Endothelial cell of umbilical vein (primary cell): ENCODE measurements around the gene DNAJC2. TPM values are rescaled to one million over a fixed set of nuclear protein-coding genes. Genes with fewer than 3 reads are reported as not detected.

Experiments
- BruUV-seq: library from RNA; stranded (reverse); fragments of 400-500 nt; replicated peaks from 2 replicates; lab custom pipeline; 2021; lab: Mats Ljungman, UMichigan
- CTCF ChIA-PET: fragments of 300-600, 350-600 bp; sonication (Branson Sonifier 250); formaldehyde crosslinking; loops from one replicate; lab custom pipeline; 2021; ENCODE audit warnings: antibody characterized with exemption, inconsistent platforms; lab: Charles Lee
- POLR2A ChIA-PET: fragments of 300-600, 350-600 bp; sonication (Branson Sonifier 250); formaldehyde crosslinking; loops from one replicate; lab custom pipeline; 2021; ENCODE audit warnings: antibody characterized with exemption, inconsistent platforms; lab: Charles Lee
- DNase-seq: peaks from one replicate; pipeline ENCODE4 v3.0.0-alpha.2; 2011; ENCODE audit warnings: low read depth, low spot score
- FAIRE-seq: peaks from 2 replicates; lab custom pipeline; 2011; peaks lifted over from hg19 to GRCh38; lab: Jason Lieb, UNC
- H2AFZ ChIP-seq: 2 replicates; pipeline ENCODE4 v1.6.0; 2012; ENCODE audit warnings: low read depth, low read length, control low read depth, inconsistent platforms
- H3K27ac ChIP-seq: 2 replicates; pipeline ENCODE4 v1.5.1; 2011; ENCODE audit warnings: low read depth, mild to moderate bottlenecking, control low read depth, low read length, moderate library complexity; ENCODE audit not compliant: insufficient read depth
- H3K27me3 ChIP-seq, 2 experiments: 2 replicates each; pipeline versions ENCODE4 v1.6.0 to v1.6.1; 2011; ENCODE audit warnings: low read length in 2 of 2, mixed read lengths in 1 of 2; ENCODE audit not compliant: control insufficient read depth in 2 of 2, insufficient read depth in 2 of 2
- H3K36me3 ChIP-seq, 2 experiments: 2 replicates in 1 of 2; 3 replicates in 1 of 2; pipeline ENCODE4 v1.5.1; 2011; ENCODE audit warnings: low read length in 2 of 2, mild to moderate bottlenecking in 1 of 2, moderate library complexity in 1 of 2; ENCODE audit not compliant: control insufficient read depth in 2 of 2, insufficient read depth in 2 of 2; ENCODE audit errors: extremely low read depth in 1 of 2
- H3K4me1 ChIP-seq: 3 replicates; pipeline ENCODE4 v1.5.1; 2011; ENCODE audit warnings: mild to moderate bottlenecking, low read length; ENCODE audit not compliant: control insufficient read depth, insufficient read depth; ENCODE audit errors: extremely low read depth
- H3K4me2 ChIP-seq: 2 replicates; pipeline ENCODE4 v1.6.1; 2011; ENCODE audit warnings: low read length, control low read depth, mixed read lengths; ENCODE audit not compliant: insufficient read depth
- H3K4me3 ChIP-seq, 3 experiments: fragments of 200-600 bp in 1 of 3; sonication (generic), shearing (Covaris generic) in 1 of 3; replicated peaks in 1 of 3; 2 replicates each; pipeline ENCODE4 v1.5.1; 2011 to 2016; ENCODE audit warnings: control low read depth in 3 of 3, low read length in 3 of 3, mild to moderate bottlenecking in 2 of 3, inconsistent platforms in 1 of 3, low read depth in 1 of 3, moderate library complexity in 1 of 3; ENCODE audit not compliant: insufficient read depth in 1 of 3
- H3K79me2 ChIP-seq: 2 replicates; pipeline ENCODE4 v1.6.0; 2012; ENCODE audit warnings: low read length, inconsistent platforms; ENCODE audit not compliant: control insufficient read depth, insufficient read depth
- H3K9ac ChIP-seq: replicated peaks from 2 replicates; pipeline ENCODE3; 2011; ENCODE audit warnings: low read length, control low read depth; ENCODE audit not compliant: insufficient read depth; ENCODE audit errors: extremely low read depth
- H3K9me1 ChIP-seq: replicated peaks from 3 replicates; pipeline ENCODE4 v1.6.0; 2011; ENCODE audit warnings: mild to moderate bottlenecking, low read length; ENCODE audit not compliant: control insufficient read depth, insufficient read depth; ENCODE audit errors: extremely low read depth
- H3K9me3 ChIP-seq: replicated peaks from 2 replicates; pipeline ENCODE4 v1.5.1; 2012; ENCODE audit warnings: low read length, inconsistent platforms; ENCODE audit not compliant: control insufficient read depth, insufficient read depth
- H4K20me1 ChIP-seq: replicated peaks from 2 replicates; pipeline ENCODE3; 2011; ENCODE audit warnings: mild to moderate bottlenecking, low read length; ENCODE audit not compliant: control insufficient read depth, insufficient read depth; ENCODE audit errors: extremely low read depth
- CTCF ChIP-seq, 2 donors: IDR thresholded peaks; 1 replicate in 1 of 2; 2 replicates in 1 of 2; pipeline ENCODE4 v1.5.1; 2011; ENCODE audit warnings: low read length in 2 of 2, mild to moderate bottlenecking in 2 of 2, moderate library complexity in 2 of 2, control low read depth in 1 of 2, inconsistent platforms in 1 of 2, low read depth in 1 of 2; ENCODE audit not compliant: insufficient read depth in 1 of 2; ENCODE audit errors: extremely low read depth in 1 of 2
- EZH2 ChIP-seq: IDR thresholded peaks from 2 replicates; pipeline ENCODE4 v1.6.1; 2012; ENCODE audit warnings: borderline replicate concordance, low read depth, mild to moderate bottlenecking, moderate library complexity, low read length, inconsistent platforms; ENCODE audit not compliant: severe bottlenecking
- FOS ChIP-seq: IDR thresholded peaks from 2 replicates; pipeline ENCODE4 v1.6.1; 2011; ENCODE audit warnings: mild to moderate bottlenecking, low read length, moderate library complexity, borderline replicate concordance; ENCODE audit not compliant: insufficient read depth
- GATA2 ChIP-seq: IDR thresholded peaks from 2 replicates; pipeline ENCODE4 v1.7.0; 2011; ENCODE audit warnings: low read depth, mild to moderate bottlenecking, moderate library complexity, mixed read lengths, low read length; ENCODE audit not compliant: insufficient read length, insufficient read depth
- JUN ChIP-seq: IDR thresholded peaks from 2 replicates; pipeline ENCODE4 v1.6.1; 2011; ENCODE audit warnings: borderline replicate concordance, low read depth; ENCODE audit not compliant: insufficient read length, insufficient read depth
- MYC ChIP-seq: IDR thresholded peaks from one replicate; pipeline ENCODE4 v1.6.1; 2011; ENCODE audit warnings: mild to moderate bottlenecking, low read depth, low read length
- POLR2A ChIP-seq: IDR thresholded peaks from 2 replicates; pipeline ENCODE4 v1.6.1; 2012; ENCODE audit warnings: low read depth, mild to moderate bottlenecking, control low read depth, low read length
- POLR2AphosphoS5 ChIP-seq: IDR thresholded peaks from 2 replicates; pipeline ENCODE4 v1.6.1; 2012; ENCODE audit warnings: low read depth, mild to moderate bottlenecking, control low read depth, low read length, moderate library complexity; ENCODE audit not compliant: insufficient read depth
- dilution Hi-C: fragments of 300-500 bp; cut with MboI; formaldehyde crosslinking; loops from one replicate; pipeline ENCODE4 v1.15.0; 2019; ENCODE audit warnings: low sequenced_read_pairs; ENCODE audit not compliant: extremely low pct_ligation_motif_present
- intact Hi-C: fragments of 100-400 bp; cut with micrococcal nuclease; formaldehyde crosslinking; loops from one replicate; pipeline ENCODE4 v1.10.0; 2022
- polyA plus RNA-seq, 4 experiments: library from polyadenylated mRNA; depleted of rRNA in 3 of 4; stranded (reverse) in 3 of 4; unstranded in 1 of 4; fragments of >200 nt; gene quantifications; 2 replicates each; pipeline versions ENCODE4 v1.2.1 to v1.2.3, GENCODE V29; 2011 to 2012; ENCODE audit warnings: missing spikeins in 1 of 4
- total RNA-seq: library from RNA; stranded (reverse); gene quantifications from 2 replicates; pipeline ENCODE4 v1.2.3, GENCODE V29; 2021
- TF ChIP-seq, protein P1 (sequence below): IDR thresholded peaks from 2 replicates; pipeline ENCODE4 v1.6.1; 2011; ENCODE audit not compliant: insufficient read depth, insufficient read length

Gene DNAJC2
- total and polyA plus RNA-seq, 2 donors (not counting 3 experiments of a cell fraction or from before 2014, with no cell fraction given) = 8.4 to 36.3 TPM

DNA sequence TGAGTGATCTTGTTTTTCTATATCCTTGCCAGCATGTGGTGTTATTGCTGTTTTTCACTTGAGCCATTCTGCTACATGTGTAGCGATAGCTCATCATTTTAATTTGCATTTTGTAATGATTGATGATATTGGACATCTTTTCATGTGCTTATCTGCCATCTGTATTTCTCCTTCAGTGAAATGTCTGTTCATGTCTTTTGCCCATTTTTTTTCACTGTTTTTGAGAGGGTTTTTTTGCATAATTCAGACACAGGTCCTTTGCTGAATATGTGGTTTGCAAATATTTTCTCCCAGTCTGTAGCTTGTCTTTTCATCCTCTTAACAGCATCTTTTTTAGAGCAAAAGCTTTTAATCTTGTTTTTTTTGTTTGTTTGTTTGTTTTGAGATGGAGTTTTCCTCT is 51.0 kb downstream of the DNAJC2 start:
- no peaks in the 10 kb centered on the region for H3K9me1 ChIP-seq
- TF ChIP-seq JUN = no peak
- no peak for TF ChIP-seq FOS
- TF ChIP-seq POLR2A = no peak
- TF ChIP-seq CTCF (IDR thresholded peaks at IDR 0.05; ENCODE audit: extremely low read depth in 1 of 2, insufficient read depth in 1 of 2, low read depth in 1 of 2, low read length in 2 of 2) = no peak
- intact Hi-C loops = loop anchor here (10.0 kb wide), 1 partner anchor 1621 kb away; no protein-coding TSS in a partner anchor
- peaks cover 8% of the 10 kb centered on the region for H3K4me1 ChIP-seq
- dilution Hi-C loops = no loop called here
- POLR2A ChIA-PET = no interaction called here
- no peaks in the 10 kb centered on the region for H3K9me3 ChIP-seq
- H3K4me2 ChIP-seq = no peak overlapping the region
- no peak overlapping the region for H3K9ac ChIP-seq
- peaks cover 12 to 18% of the 10 kb centered on the region in 2 experiments for H3K27me3 ChIP-seq
- CTCF ChIA-PET = interaction anchor here (1.0 to 1.2 kb wide), 2 partner anchors 112 to 114 kb away, joined by 3 read pairs; no protein-coding TSS in a partner anchor
- peaks cover 7% of the 10 kb centered on the region for H3K79me2 ChIP-seq
- no peak for DNase-seq
- FAIRE-seq = no peak
- no peaks in the 10 kb centered on the region for H3K36me3 ChIP-seq
- no peak overlapping the region for H3K27ac ChIP-seq
- H3K4me3 ChIP-seq = no peak overlapping the region
- no TSS peak for BruUV-seq
- no peaks in the 10 kb centered on the region for H4K20me1 ChIP-seq
- no peak overlapping the region for H2AFZ ChIP-seq

- no peaks in the 10 kb centered on the region for H3K36me3 ChIP-seq
- peaks cover 12 to 18% of the 10 kb centered on the region in 2 experiments for H3K27me3 ChIP-seq
- no peak overlapping the region for H3K4me2 ChIP-seq
- dilution Hi-C loops = no loop called here
- H3K4me1 ChIP-seq = no peaks in the 10 kb centered on the region
- ChIA-PET CTCF (no interaction called here), POLR2A (no interaction called here)
- H3K4me3 ChIP-seq = no peak overlapping the region
- no peak overlapping the region for H2AFZ ChIP-seq
- H3K79me2 ChIP-seq = no peaks in the 10 kb centered on the region
- no peak for TF ChIP-seq JUN
- TF ChIP-seq POLR2A = no peak
- no peak for TF ChIP-seq GATA2
- no peak for TF ChIP-seq CTCF (IDR thresholded peaks at IDR 0.05; ENCODE audit: extremely low read depth in 1 of 2, insufficient read depth in 1 of 2, low read depth in 1 of 2, low read length in 2 of 2)
- no peak for TF ChIP-seq POLR2AphosphoS5
- TF ChIP-seq, protein P1, sequence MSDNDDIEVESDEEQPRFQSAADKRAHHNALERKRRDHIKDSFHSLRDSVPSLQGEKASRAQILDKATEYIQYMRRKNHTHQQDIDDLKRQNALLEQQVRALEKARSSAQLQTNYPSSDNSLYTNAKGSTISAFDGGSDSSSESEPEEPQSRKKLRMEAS = no peak
- TF ChIP-seq EZH2 = no peak
- TF ChIP-seq FOS = no peak
- no peak for TF ChIP-seq MYC
- no peak overlapping the region for H3K27ac ChIP-seq
- H3K9ac ChIP-seq = no peak overlapping the region
- H3K9me1 ChIP-seq = no peaks in the 10 kb centered on the region
- no peaks in the 10 kb centered on the region for H4K20me1 ChIP-seq
- DNase-seq (no peak), FAIRE-seq (no peak)
- no peaks in the 10 kb centered on the region for H3K9me3 ChIP-seq
- BruUV-seq = no TSS peak
- intact Hi-C loops = loop anchor here (10.0 kb wide), 1 partner anchor 1623 kb away; no protein-coding TSS in a partner anchor
Observed at GRCh38 chr7:103292122-103292521, 52.4 kb downstream of the DNAJC2 start.
